Stimulated activated CD8-positive, alpha-beta memory T cell treated with anti-CD3 and anti-CD28 coated beads, Interleukin-7, amount 100 ng/mL, for 4 hours (primary cell): ENCODE measurements around the gene ZNF699.
"Not testable (repeated sequence)": the region's sequence is repeated elsewhere in the genome, so short reads cannot be mapped to it uniquely, and the experiment has no call there.

Source experiments
- DNase-seq, 2 donors: peaks; one replicate each; pipeline ENCODE4 v3.0.0-alpha.2; 2020; ENCODE audit warnings: low read depth in 2 of 2

Gene ZNF699

GRCh38 chr19:9309139-9309973, at the start of gene ZNF699:
TSS of gene ZNF699 (minus strand) at chr19:9309838. CDS start at chr19:9305119, 4,719 bp downstream.
- DNase-seq = peak; percentile 99

DNA sequence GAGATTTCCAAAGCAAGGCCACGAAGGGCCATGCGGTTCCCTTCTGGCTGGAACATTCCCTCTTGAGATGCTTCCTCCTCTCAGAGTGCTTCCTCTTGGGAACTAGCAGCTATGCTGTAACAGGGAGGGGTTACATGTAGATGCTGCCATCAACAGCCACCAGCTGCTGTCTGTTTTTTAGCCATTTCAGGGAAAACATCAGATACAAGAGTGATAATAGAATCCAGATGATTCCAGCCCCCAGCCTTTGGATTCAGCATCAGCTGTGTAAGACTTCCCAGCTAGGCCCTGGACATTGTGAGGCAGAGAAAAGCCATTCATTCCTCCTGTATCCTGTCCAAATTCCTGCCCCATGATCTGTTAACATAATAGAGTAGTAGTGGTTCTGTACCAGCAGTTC, 45.0 kb upstream of the ZNF699 start:
- no peak for DNase-seq

- no peak for DNase-seq
Observed at GRCh38 chr19:9353011-9353410, 43.4 kb upstream of the ZNF699 start.

GRCh38 chr19:9352505-9352904, 42.9 kb upstream of the ZNF699 start:
- no peak for DNase-seq

DNA sequence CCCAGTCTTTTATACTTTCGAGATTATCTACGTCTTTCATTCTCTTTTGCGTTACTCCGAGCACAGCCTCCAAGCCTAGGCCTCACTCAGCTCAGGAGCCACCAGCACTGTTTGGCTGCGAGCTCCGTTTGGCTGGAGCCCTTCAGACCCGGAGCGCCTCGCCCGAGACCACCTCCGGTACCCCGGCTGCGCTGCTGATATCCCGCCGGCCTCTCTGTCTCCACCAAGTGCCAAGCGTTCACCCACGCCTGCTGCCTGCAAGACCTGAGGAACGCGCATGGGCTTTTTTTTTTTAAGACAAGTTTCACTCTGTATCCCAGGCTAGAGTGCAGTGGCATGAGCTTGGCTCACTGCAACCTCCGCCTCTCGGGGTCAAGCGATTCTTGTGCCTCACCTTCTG, 39.0 kb upstream of the ZNF699 start:
- no peak for DNase-seq

DNA sequence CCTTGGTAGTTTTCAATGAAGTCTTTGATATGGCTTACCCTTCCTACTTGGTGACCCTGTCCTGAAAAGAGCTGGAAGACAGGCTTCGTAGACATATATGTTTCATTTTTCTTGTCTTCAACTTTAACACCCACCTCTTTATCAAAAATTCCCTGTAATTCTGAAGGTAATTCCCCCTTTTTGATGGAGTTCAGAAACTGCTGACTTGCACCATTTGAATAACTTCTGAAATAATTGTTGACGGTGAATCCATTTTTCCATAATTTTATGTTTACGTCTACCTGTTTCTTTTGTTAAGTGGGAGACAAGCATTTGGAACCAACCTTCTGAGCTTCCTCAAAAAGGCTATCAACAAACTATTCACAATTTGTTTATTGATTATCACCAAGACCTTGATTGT, 38.6 kb upstream of the ZNF699 start:
- DNase-seq = no peak

DNA sequence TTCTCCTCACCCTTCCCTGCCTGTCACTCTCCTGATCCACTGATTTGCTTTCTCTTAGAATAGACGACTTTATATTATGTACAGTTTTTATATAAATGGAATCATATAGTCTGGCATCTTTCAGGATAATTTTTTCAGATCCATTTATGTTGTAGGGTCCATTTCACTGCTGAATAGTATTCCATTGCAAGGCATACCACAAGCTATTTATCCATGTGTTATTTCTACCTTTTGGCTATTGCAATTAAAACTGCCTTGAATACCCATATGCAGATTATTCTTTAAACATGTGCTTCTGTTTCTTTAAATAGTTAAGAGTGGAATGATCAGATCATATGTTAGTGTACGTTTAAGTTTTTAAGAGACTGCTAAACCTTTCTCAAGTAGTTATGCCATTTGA, 35.4 kb upstream of the ZNF699 start:
- DNase-seq = no peak

DNA sequence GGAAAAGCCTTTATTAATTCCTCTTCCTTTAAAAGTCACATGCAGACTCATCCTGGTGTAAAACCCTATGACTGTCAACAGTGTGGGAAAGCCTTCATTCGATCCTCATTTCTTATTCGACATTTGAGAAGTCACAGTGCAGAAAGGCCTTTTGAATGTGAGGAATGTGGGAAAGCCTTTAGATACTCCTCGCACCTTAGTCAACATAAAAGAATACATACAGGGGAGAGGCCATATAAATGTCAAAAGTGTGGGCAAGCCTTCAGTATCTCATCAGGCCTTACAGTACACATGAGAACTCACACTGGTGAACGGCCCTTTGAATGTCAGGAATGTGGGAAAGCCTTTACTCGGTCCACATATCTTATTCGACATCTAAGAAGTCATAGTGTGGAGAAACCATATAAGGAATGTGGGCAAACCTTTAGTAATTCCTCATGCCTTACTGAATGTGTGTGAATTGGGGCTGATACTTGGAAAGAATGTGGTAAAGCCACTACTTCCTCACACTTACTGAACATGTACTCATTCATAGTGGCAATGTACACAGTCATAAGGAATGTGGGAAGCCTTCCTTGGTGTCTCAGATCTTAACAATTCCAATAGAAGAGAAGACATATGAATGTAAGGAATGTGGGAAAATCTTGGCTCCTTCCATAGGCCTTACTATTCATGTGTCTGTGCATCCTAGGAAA, 33.1 kb upstream of the ZNF699 start:
- no peak for DNase-seq

DNA sequence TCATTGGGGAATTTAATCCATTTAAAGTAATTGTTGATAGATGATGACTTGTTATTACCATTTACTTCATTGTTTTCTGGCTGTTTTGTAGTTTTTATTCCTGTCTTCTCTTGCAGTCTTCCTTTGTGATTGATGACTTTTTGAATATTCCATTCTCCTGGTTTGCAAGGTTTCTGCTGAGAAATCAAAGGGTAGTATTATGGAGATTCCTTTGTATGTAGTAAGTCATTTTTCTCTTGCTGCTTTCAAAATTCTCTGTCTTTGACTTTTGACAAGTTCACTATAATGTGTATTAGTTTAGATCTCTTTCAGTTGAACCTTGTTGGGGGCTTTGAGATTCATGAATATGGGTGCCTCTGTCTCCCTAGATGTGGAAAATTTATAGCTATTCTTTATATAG, 20.4 kb upstream of the ZNF699 start:
- no peak for DNase-seq

DNA sequence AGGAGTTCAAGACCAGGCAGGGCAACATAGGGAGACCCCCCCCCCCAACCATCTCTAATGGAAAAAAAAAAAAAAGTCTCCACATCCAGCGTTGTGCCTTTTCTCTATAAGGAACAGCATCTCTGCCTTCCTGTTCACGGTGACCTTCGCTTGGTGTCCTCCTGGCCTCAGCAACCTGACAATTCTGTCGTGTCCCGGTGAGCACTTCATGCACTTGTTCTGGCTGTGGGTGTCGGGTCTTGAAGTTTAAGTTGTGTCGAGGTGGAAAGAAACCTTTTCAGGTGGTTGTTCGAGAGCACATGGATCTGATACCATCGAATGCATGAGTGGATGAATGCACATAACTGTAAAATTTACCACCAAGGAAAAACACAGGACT, 14.9 kb upstream of the ZNF699 start:
- DNase-seq = no peak

DNA sequence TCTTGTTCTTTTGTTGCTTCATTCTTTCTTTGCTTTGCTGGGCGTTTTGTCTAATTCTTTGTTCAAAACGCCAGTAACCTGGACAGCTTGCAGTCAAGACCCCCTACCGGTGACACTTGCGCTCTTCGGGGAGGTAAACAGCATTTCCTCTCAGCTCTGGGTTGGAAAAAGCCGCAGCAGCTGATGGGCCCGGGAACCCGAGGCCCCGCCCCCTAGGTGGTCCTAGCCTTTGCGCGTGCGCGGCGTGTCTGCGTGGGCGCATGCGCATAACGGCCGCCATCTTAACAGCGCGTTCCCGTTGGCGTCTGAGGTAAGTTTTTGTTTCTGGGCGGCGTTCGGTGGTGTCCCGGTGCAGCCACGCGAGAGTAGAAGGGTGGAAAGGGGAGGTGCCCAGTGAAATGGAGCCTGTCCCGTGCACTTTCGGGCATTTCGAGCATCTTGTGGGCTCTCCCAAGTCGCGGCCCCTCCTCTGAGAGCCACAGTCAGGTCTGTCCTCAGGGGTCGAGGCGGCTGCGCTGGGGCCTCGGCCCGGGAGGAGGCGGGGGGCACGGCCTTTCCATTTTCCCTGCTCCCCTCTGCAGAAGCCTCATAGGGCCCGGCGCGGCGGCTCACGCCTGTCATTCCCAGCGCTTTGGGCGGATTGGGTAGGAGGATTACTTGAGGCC, 14.4 kb upstream of the ZNF699 start, which contains the start of gene ZNF559:
Gene ZNF559 (plus strand): TSS at position 261 of the 665 bp plus-strand sequence. CDS start 14,371 bp downstream, outside the sequence.
- peak; percentile 92 to 93 for DNase-seq

GRCh38 chr19:9323557-9323918, 13.9 kb upstream of the ZNF699 start:
- DNase-seq = peak; percentile 16 to 21

DNA sequence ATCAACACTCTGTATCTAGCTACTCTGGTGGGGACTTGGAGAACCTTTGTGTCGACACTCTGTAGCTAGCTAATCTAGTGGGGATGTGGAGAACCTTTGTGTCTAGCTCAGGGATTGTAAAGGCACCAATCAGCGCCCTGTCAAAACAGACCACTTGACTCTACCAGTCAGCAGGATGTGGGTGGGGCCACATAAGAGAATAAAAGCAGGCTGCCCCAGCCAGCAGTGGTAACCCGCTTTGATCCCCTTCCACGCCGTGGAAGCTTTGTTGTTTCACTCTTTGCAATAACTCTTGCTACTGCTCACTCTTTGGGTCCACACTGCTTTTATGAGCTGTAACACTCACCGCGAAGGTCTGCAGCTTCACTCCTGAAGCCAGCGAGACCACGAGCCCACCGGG, 12.6 kb upstream of the ZNF699 start:
- DNase-seq = not testable (repeated sequence)

- DNase-seq = not testable (repeated sequence)
Observed at GRCh38 chr19:9321756-9322155, 12.1 kb upstream of the ZNF699 start.

DNA sequence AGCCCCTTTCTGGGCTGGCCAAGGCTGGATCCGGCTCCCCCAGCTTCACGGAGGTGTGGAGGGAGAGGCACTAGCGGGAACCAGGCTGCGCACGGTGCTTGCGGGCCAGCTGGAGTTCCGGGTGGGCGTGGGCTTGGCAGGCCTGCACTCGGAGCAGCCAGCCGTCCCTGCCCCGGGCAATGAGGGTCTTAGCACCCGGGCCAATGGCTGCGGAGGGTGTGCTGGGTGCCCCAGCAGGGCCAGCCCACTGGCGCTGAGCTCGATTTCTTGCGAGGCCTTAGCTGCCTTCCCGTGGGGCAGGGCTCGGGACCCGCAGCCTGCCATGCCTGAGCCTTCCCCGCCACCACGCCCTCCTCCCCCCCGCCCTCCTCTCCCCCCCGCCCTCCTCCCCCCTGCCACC, 11.7 kb upstream of the ZNF699 start:
- no peak for DNase-seq

DNA sequence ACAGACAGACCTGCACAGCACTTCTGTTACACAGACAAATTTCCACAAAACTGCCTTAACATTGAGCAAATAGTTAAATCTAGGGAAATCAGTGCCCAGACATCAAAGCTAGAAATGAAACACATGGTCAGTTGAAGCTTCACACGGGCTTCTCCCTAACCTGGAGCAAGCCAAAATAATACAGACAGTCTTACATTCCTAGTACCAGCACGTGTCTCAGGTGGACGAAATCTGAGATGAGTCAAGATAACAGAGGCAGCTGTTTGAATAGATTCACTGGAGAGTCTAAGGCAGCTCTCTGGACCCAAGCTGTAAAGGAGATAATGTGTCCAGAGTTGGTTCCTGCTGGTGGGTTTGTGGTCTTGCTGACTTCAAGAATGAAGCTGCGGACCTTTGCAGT, 4.1 kb upstream of the ZNF699 start:
- no peak for DNase-seq

DNA sequence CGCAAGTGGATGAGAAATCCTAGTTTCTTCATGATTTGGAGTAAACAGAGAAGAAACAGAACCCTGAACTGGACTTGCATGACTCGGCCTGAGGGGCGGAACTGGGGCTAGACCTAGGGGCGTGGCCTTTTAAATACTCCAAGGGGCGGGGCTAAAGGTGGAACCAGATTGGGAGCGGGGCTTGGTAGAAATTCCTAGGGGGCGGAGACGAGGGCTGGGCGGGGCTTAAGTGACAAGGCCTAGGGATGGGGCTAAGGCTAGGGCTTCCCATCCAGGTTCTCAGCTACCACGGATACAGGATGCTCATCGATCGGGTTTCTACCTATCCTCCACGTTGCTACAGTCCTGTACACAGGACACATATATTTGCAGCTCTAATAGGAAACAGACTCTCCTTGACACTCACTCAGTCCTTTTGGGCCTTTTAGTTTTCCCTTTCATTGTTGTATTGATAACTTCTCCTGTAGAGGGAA, 372 bp upstream of the ZNF699 start:
- DNase-seq = peak in 1 of 2 donors; percentile 75

DNA sequence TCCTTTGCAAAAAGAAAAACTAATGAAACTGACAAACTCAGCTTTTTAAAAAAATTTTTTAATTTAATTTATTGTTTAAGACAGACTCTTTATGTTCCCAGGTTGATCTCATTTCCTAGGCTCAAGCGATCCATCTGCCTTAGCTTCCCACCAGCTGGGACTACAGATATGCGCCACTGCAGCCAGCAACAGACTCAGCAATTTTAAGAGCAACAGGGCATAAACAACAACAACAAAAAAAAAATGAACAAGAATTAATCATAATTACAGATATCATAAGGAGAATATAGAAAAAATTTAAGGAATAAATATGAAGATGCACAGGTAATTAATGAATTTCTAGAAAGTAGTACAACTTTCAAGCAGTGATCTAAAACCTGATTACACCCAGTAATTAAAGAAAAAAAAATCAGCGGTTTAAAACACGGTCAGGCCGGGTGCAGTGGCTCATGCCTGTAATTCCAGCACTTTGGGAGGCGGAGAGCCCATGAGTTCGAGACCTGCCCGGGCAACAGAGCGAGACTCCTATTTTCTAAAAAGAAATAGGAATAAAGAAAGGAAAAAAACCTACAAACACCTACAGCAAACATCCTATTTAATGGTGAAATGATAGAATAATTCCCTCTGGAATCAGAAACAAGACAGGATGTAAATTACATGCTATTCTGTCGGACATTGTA, 1.4 kb downstream of the ZNF699 start:
- no peak for DNase-seq

GRCh38 chr19:9306443-9306842, 3.2 kb downstream of the ZNF699 start:
- DNase-seq = no peak

DNA sequence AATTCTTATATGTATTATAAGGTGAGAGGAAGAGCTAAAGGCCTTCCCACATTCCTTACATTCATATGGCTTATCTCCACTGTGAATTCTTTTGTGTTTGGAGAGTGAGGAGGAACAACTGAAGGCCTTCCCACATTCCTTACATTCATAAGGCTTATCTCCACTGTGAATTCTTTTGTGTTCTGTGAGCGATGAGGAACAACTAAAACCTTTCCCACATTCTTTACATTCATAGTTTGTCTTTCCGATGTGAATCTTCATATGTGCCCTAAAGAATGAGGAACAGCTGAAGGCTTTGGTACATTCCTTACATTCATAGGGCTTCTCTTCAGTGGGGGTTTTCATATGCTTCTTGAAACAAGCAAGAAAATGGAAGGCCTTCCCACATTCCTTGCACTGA, 13.3 kb downstream of the ZNF699 start:
- DNase-seq = no peak

- DNase-seq = no peak
Observed at GRCh38 chr19:9295411-9295849, 14.2 kb downstream of the ZNF699 start.
